GM18867 (cell line): ENCODE data around the gene MGP.

Source experiments
- ATAC-seq: cut with Tn5 transposase; IDR thresholded peaks from one replicate; pipeline ENCODE4 v1.9.1; 2021; ENCODE audit warnings: mild to moderate bottlenecking, moderate library complexity; ENCODE audit not compliant: unreplicated experiment

MGP gene

DNA sequence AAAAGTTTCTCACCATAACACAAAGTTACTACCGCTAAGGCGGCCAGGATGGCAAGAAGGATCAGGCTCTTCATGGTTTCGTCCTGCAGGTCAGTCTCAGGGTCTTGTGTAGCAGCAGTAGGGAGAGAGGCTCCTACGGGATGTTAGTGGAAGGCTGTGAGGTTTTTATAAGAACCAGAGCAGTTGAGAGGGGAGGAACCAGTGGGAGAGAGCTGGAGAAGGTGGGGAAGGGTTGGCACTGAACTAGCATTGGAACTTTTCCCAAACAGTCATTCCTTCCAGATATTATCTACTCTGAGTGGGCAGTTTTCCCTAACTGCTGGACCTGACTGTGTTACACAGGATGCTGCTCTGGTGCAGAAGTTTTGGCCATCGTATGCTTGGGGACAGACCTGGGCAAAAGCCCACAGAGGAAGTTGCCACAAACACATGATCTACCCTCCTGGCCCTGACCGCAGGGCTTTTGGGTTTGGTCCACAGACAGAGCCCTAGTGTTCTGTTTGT is at the start of gene MGP:
Gene MGP (minus strand): TSS at position 137 of the 504 bp plus-strand sequence. CDS start 63 bp downstream, at position 74.
- no peak for ATAC-seq

DNA sequence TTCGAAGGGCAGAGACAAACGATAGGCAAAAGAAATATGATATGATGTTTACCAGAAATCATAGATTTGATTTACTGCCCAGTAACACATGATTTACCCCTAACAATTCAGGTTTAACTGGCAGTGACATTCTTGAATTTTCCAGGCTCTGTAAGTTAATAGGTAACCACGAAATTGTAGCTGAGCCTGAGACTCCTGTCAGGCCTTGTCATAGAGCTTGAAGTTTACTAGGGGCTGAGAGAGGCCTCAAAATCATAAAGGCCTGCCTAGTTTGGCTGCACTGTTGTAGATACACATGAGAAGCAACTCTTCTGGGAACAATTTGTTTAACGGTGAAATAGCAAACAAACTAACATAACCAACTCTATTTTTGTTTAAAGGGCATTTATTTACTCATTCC is 49.4 kb upstream of the MGP start:
- ATAC-seq, result no peak

DNA sequence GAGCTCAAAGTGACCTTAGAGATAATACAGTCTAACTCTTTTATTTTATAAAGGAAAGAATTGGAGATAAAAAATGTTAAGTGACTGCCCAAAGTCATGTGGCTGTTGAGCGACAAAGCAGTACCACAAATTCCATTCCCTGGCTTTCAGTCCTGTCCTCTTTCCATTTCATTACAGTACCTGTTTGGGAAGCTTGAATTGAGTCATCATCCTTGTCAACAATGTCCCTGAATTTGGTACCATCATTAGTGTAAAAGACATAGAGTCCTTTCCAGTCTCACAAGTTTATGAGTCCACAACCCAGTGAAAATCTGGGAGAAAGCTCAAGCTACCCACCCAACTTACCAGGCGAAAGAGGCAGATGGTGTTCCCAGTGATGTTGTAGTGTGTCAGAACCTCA is 48.9 kb upstream of the MGP start:
- no peak for ATAC-seq

DNA sequence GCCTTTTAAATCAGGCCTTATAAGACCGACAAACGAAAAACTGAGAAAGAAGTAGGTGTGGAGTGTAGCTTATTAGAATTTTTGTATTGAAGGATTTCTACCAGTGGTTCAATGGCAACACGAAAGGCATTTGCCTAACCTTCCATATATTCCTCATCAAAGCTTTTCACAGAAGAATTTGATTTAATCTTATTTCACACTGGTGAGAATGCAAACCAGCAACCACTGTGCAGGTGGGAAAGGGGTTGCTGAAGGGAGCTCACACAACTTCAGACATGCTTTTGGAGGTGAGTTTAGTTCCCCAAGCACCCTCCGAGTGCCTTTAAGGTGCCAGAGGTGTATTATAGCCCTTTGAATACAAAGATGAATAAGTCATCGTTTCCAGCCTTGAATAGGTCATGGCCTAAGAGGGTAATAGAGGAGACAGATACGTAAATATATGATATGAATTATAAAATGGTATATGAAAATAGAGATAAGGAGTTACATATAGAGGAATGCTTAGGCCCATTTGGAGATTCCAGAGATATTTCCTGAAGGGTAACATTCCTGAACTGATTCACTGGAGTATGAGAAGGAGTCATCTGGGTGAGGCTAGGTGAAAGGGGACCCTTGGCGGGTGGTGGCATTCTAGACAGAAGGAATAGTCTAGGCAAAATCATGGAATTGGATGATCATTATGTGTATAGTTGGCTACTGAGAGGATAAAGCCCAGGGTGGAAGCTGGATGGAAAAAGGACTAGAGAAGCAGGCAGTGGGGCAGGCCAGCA is 46.3 kb upstream of the MGP start:
- ATAC-seq, result no peak

DNA sequence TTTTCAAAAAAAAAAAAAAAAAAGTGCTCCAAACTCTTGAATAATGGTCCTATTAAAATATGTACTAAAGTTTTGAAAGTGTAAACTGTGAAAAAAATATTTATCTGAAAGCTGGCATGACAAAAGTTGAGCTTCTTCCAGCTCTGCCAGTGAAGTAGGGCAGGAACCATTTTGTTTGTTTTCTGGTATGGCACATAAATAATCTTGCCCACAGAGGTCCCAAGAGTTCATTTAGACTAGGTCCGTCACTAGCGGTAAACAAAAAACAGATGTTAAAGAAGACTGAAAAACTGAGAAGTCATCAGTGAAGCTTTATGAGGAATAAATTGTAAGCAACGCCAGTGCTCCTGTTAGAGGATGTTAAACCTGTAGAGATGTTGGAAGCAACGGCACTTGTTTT is 45.7 kb upstream of the MGP start:
- no peak for ATAC-seq

DNA sequence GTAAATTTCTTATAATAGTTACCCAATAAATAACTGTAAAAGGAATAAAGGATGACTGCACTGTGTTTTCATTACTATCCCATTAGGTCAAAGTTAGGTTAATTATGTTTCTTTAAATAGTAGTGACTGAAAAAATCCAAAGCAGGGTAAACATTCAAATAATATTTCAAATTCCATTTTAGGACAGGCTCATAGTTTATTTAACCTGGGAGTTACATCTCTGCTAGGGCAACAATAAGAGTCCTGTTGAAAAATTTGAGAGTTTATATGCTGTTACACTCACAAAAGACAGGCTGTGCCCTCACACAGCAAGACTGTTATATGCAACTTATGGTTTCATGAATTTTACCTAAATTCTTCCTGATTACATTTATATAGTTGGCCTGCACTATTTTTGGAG is 44.6 kb upstream of the MGP start:
- ATAC-seq, result no peak

DNA sequence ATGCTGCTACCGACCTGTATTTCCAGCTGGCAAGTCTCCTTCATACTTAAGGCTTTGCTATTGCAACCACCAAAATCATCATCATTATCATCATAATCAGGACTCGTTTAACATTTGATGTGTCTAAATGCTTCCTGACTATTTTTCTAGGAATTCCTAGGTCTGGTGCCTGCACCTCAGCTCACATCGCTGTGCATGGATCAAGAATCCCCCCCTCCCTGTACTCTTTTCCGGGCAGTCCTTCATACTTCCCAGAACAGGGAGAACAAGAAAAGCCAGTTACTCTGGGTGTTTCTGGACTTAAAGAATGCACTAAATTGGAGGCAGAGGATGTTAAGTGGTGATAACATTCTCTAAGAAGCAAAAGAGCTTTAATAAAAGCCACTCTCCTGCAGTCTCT is 43.3 kb upstream of the MGP start:
- ATAC-seq, result no peak

DNA sequence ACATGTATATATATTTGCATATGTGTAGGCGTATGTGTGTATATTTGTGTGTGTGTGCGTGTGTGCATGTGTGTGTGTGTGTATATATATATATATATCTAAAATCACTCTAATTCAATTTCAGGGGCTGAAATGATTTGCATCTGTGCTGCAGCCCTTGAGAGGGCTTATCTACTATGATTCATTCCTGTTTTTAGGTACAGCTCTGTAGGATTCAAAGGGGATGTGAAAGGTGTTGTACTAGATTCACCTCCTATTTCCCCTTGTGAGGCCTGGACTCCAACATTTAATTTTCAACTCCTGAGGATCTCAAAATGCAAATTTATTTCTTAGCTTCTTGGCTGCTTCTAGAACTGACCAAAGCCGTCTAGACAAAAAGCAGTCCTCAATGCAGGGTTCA is 41.6 kb upstream of the MGP start:
- ATAC-seq, result no peak

DNA sequence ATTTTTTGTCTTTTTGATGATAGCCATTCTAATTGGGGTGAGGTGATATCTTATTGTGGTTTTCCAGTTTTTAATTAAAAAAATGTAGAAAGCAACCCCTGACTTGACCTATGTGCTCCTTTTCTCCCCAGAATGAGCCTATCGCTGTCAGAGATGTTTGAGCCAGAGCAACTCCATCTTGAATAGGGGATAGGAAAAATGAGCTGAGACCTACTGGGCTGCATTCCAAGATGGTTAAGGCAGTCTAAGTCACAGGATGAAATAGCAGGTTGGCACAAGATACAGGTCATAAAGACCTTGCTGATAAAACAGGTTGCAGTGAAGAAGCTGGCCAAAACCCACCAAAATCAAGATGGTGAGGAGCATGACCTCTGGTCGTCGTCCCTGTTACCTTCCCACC is 38.9 kb upstream of the MGP start:
- ATAC-seq, result no peak

DNA sequence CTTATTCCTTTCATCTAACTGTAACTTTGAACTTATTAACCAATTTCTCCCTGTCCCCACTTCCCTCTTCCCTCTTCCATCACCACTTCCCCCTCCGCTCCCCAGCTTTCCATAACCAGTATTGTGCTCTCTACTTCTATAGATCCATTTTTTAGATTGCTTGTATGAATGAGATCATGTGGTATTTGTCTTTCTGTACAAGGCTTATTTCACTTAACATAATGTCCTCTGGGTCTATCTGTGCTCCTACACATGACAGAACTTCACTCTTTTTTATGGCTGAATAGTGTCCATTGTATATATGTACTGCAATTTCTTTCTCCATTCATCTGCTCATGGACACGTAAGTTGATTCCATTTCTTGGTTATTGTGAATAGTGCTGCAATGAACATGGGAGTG is 38.3 kb upstream of the MGP start:
- ATAC-seq, result no peak

DNA sequence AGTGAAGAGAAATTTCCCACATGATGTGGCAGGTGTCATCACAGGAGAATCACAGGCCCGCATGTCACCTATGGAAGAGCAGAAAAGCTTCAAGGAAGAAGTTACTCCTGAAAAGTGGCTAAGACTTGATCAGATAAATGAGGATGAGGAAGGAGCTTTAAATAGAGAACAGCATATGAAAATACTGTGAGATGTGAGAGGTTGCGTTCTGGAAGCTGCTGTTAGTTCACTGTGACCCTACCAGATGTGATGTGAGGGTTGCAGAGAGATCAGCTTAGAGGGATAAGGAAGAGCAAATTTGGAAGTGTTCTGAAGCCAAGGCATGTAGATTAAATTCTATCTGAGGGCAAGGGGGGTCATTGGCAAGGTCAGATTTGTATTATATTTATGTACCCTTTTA is 35.6 kb upstream of the MGP start:
- ATAC-seq, result peak; percentile 87

DNA sequence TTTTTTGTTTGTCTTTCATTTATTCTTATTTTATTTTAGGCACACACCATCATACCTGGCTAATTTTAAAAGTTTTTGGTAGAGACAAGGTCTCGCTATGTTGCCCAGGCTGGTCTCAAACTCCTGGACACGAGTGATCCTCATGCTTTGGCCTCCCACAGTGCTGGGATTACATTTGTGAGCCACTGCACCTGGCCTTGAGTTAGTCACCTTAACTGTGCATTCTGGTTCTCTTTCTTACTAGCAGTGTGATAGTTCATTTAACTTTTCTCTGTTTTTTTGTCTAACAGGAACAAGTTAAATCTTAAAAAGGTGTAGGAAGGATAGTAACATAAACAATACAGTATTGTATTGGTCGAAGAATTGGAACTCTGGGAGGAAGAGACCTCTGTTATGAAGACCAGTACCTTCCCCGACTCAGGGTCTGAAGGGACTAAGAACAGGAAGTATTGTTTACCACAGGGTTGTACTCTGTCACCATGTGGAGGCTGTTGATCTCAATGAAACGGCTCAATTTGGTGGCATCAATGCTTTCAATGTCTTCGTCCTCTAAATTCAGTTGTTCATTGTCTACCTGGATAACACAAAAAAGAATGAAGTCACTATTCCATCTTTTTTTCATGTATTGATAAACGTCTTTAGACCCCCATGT is 34.9 kb upstream of the MGP start:
- ATAC-seq, result peak; percentile 69

DNA sequence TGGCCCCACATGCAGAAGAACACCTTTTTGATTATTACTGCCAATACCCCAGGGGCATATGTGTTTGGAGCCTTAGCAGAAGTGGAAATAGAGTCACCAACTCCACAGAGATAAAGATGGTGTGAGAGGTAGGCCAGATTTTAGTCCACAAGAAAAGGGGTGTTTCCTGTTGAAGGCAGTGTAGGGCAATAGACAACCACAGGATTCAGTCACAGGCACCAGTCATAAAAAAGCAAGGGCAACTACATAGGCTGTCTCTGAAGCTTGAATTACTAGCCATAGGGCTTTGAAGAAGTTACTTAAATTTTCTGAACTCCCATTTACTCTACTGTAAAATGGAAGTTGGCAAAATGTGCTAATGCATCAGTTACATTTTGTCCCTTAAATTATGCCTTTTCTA is 33.8 kb upstream of the MGP start:
- ATAC-seq, result no peak

DNA sequence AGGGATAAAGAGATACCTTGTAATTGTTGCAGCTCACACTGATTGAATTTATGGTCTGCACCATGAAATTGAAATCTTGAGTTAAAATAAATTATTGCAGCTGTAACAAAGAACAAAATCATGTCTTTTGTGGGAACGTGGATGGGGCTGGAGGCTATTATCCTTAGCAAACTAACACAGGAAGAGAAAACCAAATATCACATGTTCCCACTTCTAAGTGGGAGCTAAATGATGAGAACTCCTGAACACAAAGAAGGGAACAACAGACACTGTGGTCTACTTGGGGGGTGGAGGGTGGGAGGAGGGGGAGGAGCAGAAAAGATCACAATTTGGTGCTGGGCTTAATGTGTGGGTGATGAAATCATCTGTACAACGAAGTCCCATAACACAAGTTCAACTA is 30.1 kb upstream of the MGP start:
- ATAC-seq, result no peak

DNA sequence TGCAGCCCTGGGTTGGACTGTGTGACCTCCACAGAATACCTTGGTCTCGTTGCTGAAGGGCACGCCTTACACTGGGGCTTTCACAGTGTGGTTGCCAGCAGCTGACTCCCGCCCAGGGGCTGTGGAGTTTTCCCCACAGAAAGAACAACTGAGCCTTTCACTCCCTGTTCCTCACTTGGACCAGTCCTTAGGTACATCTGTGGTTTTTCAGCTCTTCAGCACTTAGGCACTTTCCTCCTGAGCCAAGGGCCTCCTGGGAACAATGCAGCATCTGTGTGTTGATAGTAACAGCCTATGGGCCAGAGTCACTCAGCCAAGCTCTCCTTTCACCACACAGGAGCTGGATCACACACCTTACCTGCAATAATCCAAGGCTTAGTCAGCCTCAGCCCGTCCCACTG is 27.7 kb upstream of the MGP start:
- ATAC-seq, result no peak

DNA sequence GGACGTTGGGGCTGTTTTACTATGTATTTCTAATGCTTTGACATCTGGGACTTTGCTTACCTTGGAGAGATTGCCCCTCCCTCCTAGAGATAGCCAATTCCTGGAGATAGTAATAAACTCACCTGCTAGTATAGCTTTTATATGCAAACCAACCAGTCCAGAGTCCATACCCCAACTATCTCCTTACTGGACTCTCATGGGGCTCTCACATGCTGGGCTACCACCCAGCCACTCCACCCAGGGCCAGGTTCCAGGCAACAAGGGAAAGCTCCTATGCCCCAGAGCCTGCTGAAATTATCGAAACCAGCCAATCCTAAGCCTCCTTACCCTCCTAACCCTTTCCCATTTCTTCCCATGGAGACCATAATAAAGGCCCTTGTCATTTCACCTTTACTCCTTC is 25.5 kb upstream of the MGP start:
- no peak for ATAC-seq

DNA sequence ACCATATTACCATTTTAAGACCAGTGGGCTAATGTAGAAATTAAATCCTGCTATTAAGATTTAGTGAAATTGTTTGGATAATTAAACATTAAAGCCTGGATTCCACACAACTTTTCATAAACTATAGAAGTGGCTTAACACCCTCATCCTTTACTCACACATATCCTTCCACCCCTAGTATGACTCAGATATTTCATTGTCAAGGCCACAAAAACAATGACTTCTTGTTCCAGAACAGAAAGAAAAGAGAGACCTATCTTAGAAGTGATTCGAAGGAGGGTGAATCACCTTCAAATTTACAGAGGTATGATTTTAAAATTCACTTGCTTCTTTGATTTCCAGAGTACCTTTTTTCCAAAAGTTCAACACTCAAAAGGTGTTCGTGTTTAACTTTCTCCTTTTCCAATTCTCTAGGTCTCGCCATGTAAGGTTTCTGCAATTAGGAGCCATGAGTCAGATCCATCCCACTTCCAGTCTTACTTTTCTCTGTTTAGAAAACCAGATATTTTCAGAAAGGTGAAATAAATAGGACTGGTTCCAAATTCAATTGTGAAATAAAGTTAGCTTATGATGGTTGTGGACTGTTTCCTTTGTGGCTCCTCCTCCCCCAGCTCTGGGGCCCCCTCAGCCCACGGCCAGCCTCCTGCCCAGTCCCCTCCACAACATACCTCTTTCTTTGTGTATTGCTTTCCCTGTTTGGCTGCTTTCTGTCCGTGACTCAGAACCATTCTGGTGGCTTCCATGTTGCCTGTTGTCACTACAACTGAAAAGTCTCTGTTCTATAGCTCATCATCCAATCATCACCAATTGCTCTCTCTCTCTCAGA is 24.6 kb upstream of the MGP start:
- ATAC-seq, result no peak

DNA sequence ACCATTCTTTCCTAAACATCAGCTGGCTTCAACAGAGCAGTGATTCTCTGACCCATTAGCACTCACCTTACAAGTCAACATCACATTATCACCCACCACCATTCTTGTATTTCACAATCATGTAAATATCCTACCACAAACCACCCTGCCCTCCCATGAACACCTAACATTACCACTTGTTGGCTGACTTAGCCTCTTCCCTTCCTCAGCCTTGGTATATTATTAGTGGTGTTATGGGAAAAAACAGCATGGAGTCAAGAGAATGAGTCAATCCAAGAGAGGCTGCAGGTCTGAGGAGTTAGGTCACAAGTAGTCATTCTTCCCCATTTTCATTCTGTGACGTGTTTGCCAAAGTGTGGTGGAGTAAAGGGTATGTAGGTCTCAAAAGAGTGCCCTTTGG is 22.3 kb upstream of the MGP start:
- ATAC-seq, result no peak

DNA sequence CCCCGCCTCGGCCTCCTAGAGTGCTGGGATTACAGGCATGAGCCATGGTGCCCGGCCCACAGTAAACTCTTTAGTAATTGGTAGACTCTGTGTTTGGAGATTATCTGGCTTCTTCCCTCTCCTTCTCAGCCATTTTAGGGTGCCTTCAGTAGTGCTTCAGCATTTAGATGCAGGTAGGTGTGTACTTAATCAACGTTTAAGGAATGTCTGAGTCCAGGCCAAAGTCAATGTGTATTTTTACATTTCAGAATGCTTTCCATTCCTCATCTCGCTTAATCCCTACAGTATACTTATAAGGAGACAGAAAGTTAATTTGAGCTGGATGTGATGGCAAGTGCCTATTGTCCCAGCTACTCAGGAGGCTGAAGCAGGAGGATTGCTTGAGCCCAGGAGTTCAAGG is 20.5 kb upstream of the MGP start:
- ATAC-seq, result no peak

DNA sequence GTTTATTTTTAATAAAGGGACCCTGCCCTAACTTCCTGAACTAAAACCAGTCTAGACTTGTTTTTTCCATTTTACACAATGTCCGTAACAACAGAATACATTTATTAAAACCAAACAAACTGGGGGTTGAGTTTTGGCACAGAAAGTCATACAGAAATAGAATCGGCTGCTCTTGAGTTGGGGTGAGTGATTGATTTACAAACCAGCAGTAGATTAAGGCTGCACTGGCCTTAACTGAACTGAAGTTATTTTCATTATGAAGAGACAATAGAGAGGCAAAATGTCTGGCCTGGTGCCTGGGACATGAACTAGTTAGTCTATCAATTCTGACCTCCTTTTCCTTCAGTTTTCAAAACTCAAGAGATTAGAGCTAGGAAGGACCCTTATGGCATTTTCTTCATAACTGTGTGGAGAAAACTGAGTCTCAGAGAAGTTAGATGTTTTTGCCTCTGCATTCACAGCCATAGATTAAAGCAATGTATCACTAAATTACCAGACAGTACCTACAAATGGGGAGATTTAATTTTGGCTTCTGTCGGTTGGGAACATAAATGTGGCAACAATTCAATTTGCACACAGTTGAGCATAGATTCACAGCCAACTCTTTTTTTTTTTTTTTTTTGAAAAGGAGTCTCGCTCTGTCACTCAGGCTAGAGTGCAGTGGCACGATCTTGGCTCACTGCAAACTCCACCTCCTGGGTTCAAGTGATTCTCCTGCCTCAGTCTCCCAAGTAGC is 19.8 kb upstream of the MGP start:
- ATAC-seq, result no peak

DNA sequence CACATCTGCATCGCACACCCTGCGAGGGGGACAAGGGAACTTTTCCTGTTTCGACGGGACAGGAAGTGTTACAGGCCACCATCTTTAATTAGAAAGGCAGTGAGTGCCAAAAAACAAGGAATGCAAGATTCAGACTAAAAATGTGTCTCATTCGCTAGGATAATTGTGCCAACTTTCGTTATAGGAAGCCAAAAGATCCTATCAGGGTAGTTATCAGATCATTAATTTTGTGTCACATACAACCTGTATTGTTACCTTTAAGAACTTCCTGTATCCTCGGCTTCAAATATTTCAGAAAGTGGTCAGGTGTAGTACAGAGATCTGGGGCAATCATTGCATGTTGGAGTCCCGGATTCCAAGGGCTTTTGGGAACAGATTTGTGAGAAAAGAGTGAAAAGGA is 19.2 kb upstream of the MGP start:
- no peak for ATAC-seq
